Testis (tissue), 2 donors: Measurements from ENCODE around the gene CDKAL1.

Experiments used
- CTCF ChIP-seq, 3 experiments: fragments of 450-650 bp in 2 of 3; fragments of 200-600 bp in 1 of 3; sonication (generic) in 1 of 3; IDR thresholded peaks; one replicate each; pipeline ENCODE4 v1.5.1; 2016 to 2019; ENCODE audit warnings: antibody characterized with exemption in 3 of 3, mild to moderate bottlenecking in 2 of 3, moderate library complexity in 1 of 3
- POLR2A ChIP-seq: fragments of 450-650 bp; IDR thresholded peaks from one replicate; pipeline ENCODE4 v1.6.1; 2017; ENCODE audit warnings: antibody characterized with exemption, mild to moderate bottlenecking, moderate library complexity

GRCh38 chr6:20710341-20710740, 176.1 kb downstream of the CDKAL1 start:
- TF ChIP-seq CTCF (IDR thresholded peaks at IDR 0.05) (no peak), POLR2A (no peak)
